Measurements from ENCODE around the gene C10orf95.

DNA sequence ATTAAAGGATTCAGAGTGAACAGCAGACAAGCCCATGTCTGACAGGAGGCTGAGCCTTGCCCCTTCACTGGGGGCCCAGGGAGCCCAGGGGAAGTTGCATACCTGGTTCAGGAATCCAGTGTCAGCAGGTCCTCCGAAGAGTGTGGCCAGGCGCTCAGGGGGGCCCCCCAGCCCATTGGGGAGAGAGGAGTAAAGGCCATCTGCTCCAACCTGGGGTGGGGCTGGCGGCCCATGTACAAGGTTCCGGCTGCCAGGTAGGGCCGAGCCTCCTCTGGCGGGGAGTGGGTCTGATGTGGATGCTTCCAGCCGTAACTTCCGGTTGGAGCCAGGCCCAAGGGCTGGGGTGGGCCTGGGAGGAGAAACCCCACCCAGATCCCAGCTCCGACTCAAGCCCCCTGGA is 35.1 kb downstream of the C10orf95 start:
- TF ChIP-seq, protein P1, sequence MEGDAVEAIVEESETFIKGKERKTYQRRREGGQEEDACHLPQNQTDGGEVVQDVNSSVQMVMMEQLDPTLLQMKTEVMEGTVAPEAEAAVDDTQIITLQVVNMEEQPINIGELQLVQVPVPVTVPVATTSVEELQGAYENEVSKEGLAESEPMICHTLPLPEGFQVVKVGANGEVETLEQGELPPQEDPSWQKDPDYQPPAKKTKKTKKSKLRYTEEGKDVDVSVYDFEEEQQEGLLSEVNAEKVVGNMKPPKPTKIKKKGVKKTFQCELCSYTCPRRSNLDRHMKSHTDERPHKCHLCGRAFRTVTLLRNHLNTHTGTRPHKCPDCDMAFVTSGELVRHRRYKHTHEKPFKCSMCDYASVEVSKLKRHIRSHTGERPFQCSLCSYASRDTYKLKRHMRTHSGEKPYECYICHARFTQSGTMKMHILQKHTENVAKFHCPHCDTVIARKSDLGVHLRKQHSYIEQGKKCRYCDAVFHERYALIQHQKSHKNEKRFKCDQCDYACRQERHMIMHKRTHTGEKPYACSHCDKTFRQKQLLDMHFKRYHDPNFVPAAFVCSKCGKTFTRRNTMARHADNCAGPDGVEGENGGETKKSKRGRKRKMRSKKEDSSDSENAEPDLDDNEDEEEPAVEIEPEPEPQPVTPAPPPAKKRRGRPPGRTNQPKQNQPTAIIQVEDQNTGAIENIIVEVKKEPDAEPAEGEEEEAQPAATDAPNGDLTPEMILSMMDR (IDR thresholded peaks at IDR 0.05; ENCODE audit: low read depth, low read length, poor library complexity, severe bottlenecking) = no peak
- TF ChIP-seq EZH2phosphoT487 (IDR thresholded peaks at IDR 0.05; ENCODE audit: borderline replicate concordance, low read length) = no peak

All from DOHH2 (cell line).